Trophoblast cell (in vitro differentiated cells and primary cell): ENCODE results near the gene GPR137B.

Experiments used
- DNase-seq, 2 donors: peaks; one replicate each; pipeline ENCODE4 v3.0.0-alpha.2; 2016
- H2AFZ ChIP-seq: 2 replicates; pipeline ENCODE4 v1.6.1; 2013; ENCODE audit warnings: low read length, moderate library complexity, mild to moderate bottlenecking; ENCODE audit not compliant: insufficient read depth, poor library complexity
- H2AK5ac ChIP-seq: 2 replicates; pipeline ENCODE4 v1.6.1; 2013; ENCODE audit warnings: mild to moderate bottlenecking, low read length
- H2BK120ac ChIP-seq: 2 replicates; pipeline ENCODE4 v1.6.1; 2013; ENCODE audit warnings: low read length, mild to moderate bottlenecking, moderate library complexity; ENCODE audit not compliant: insufficient read depth, poor library complexity
- H2BK12ac ChIP-seq: 2 replicates; pipeline ENCODE4 v1.6.1; 2013; ENCODE audit warnings: mild to moderate bottlenecking, low read length, moderate library complexity
- H2BK5ac ChIP-seq: 2 replicates; pipeline ENCODE4 v1.6.1; 2013; ENCODE audit warnings: low read length, low read depth, moderate library complexity, mild to moderate bottlenecking; ENCODE audit not compliant: poor library complexity
- H3K14ac ChIP-seq: 2 replicates; pipeline ENCODE4 v1.6.1; 2013; ENCODE audit warnings: mild to moderate bottlenecking, low read length
- H3K18ac ChIP-seq: 2 replicates; pipeline ENCODE4 v1.6.1; 2013; ENCODE audit warnings: mild to moderate bottlenecking, low read length
- H3K23ac ChIP-seq: 2 replicates; pipeline ENCODE4 v1.6.1; 2013; ENCODE audit warnings: low read length
- H3K27ac ChIP-seq: 2 replicates; pipeline ENCODE4 v1.5.1; 2013; ENCODE audit warnings: low read depth, mild to moderate bottlenecking, inconsistent platforms, low read length, moderate library complexity
- H3K27me3 ChIP-seq: 2 replicates; pipeline ENCODE4 v1.6.1; 2013; ENCODE audit warnings: inconsistent platforms, mild to moderate bottlenecking, low read length, moderate library complexity; ENCODE audit not compliant: insufficient read depth
- H3K36me3 ChIP-seq, 2 experiments: 1 replicate in 1 of 2; 2 replicates in 1 of 2; pipeline ENCODE4 v1.6.1; 2013; ENCODE audit warnings: low read length in 2 of 2, mild to moderate bottlenecking in 2 of 2, moderate library complexity in 1 of 2; ENCODE audit not compliant: insufficient read depth in 2 of 2, control insufficient read depth in 1 of 2
- H3K4ac ChIP-seq: 2 replicates; pipeline ENCODE4 v1.6.1; 2013; ENCODE audit warnings: low read depth, mild to moderate bottlenecking, low read length, moderate library complexity
- H3K4me1 ChIP-seq, 2 experiments: 1 replicate in 1 of 2; 2 replicates in 1 of 2; pipeline ENCODE4 v1.6.1; 2013; ENCODE audit warnings: low read length in 2 of 2, mild to moderate bottlenecking in 2 of 2, moderate library complexity in 1 of 2; ENCODE audit not compliant: insufficient read depth in 2 of 2, control insufficient read depth in 1 of 2
- H3K4me2 ChIP-seq: 2 replicates; pipeline ENCODE4 v1.6.1; 2013; ENCODE audit warnings: inconsistent platforms, mild to moderate bottlenecking, low read length, moderate library complexity
- H3K4me3 ChIP-seq: 2 replicates; pipeline ENCODE4 v1.5.1; 2013; ENCODE audit warnings: mild to moderate bottlenecking, low read depth, low read length, inconsistent platforms
- H3K79me1 ChIP-seq: one replicate; pipeline ENCODE4 v1.6.1; 2013; ENCODE audit warnings: low read length
- H3K79me2 ChIP-seq: 2 replicates; pipeline ENCODE4 v1.6.1; 2013; ENCODE audit warnings: low read length, mild to moderate bottlenecking; ENCODE audit not compliant: control insufficient read depth, insufficient read depth, poor library complexity
- H3K9ac ChIP-seq: 2 replicates; pipeline ENCODE4 v1.6.1; 2013; ENCODE audit warnings: mild to moderate bottlenecking, low read length
- H3K9me3 ChIP-seq: 2 replicates; pipeline ENCODE4 v1.6.1; 2013; ENCODE audit warnings: low read depth, mild to moderate bottlenecking, control low read depth, inconsistent platforms, low read length; ENCODE audit not compliant: insufficient read depth
- H4K12ac ChIP-seq: 2 replicates; pipeline ENCODE4 v1.6.1; 2013; ENCODE audit warnings: low read depth, mild to moderate bottlenecking, low read length, moderate library complexity
- H4K8ac ChIP-seq: 2 replicates; pipeline ENCODE4 v1.6.1; 2013; ENCODE audit warnings: low read depth, mild to moderate bottlenecking, low read length, moderate library complexity
- H4K91ac ChIP-seq: one replicate; pipeline ENCODE4 v1.6.1; 2013; ENCODE audit warnings: low read depth, mild to moderate bottlenecking, low read length, moderate library complexity
- WGBS: extraction: QIAGEN DNeasy Blood & Tissue Kit; methylation state at CpG from one replicate; pipeline ENCODE4 v1.1.7; 2013; ENCODE audit warnings: missing lambda C conversion rate; ENCODE audit not compliant: insufficient read length, insufficient coverage; ENCODE audit errors: extremely low coverage; 5-methylcytosine and 5-hydroxymethylcytosine counted together

Gene GPR137B

GRCh38 chr1:236165238-236165981 is 23.1 kb downstream of the GPR137B start:
- WGBS = no CpG with 5 or more reads among the region's 10 CpGs
- no peaks in the 10 kb centered on the region for H3K79me2 ChIP-seq
- DNase-seq = no peak

GRCh38 chr1:236166041-236166440 is 23.7 kb downstream of the GPR137B start:
- Histone ChIP-seq H3K27me3 (no peaks in the 10 kb centered on the region), H2BK12ac (no peak overlapping the region), H2BK5ac (no peak overlapping the region), H4K8ac (no peak overlapping the region), H3K36me3 (peaks cover 0 to 2% of the 10 kb centered on the region in 2 experiments), H3K27ac (no peak overlapping the region), H2AFZ (no peak overlapping the region), H3K4ac (no peak overlapping the region), H3K14ac (no peak overlapping the region), H3K9ac (no peak overlapping the region), H3K18ac (no peak overlapping the region), H3K23ac (no peak overlapping the region), H4K12ac (no peak overlapping the region), H3K79me1 (no peaks in the 10 kb centered on the region), H3K79me2 (no peaks in the 10 kb centered on the region), H4K91ac (no peak overlapping the region), H3K4me2 (no peak overlapping the region), H3K9me3 (peaks cover 8% of the 10 kb centered on the region), H2AK5ac (no peak overlapping the region), H2BK120ac (no peak overlapping the region), H3K4me3 (no peak overlapping the region), H3K4me1 (no peaks in the 10 kb centered on the region)
- DNase-seq = no peak
- WGBS = no CpG with 5 or more reads among the region's 6 CpGs

More at GRCh38 chr1:236165238-236165981, 23.1 kb downstream of the GPR137B start:
- no peak overlapping the region for H2AK5ac ChIP-seq
- no peak overlapping the region for H3K18ac ChIP-seq
- H3K27me3 ChIP-seq = no peaks in the 10 kb centered on the region
- H2BK5ac ChIP-seq = no peak overlapping the region
- no peak overlapping the region for H4K91ac ChIP-seq
- no peak overlapping the region for H2BK12ac ChIP-seq
- no peak overlapping the region for H3K23ac ChIP-seq
- no peak overlapping the region for H3K4me2 ChIP-seq
- no peak overlapping the region for H3K9ac ChIP-seq
- H3K9me3 ChIP-seq = peaks cover 10% of the 10 kb centered on the region
- H4K12ac ChIP-seq = no peak overlapping the region
- no peak overlapping the region for H2AFZ ChIP-seq
- H3K14ac ChIP-seq = no peak overlapping the region
- H4K8ac ChIP-seq = no peak overlapping the region
- no peak overlapping the region for H3K4ac ChIP-seq
- no peaks in the 10 kb centered on the region for H3K4me1 ChIP-seq
- no peak overlapping the region for H3K27ac ChIP-seq
- H2BK120ac ChIP-seq = no peak overlapping the region
- peaks cover 0 to 2% of the 10 kb centered on the region in 2 experiments for H3K36me3 ChIP-seq
- no peaks in the 10 kb centered on the region for H3K79me1 ChIP-seq
- H3K4me3 ChIP-seq = no peak overlapping the region

- Histone ChIP-seq H3K79me1 (no peaks in the 10 kb centered on the region), H3K27ac (no peak overlapping the region), H3K23ac (no peak overlapping the region), H3K9me3 (peaks cover 4% of the 10 kb centered on the region), H3K4me1 (no peaks in the 10 kb centered on the region), H3K4me3 (no peak overlapping the region), H4K91ac (no peak overlapping the region), H3K18ac (no peak overlapping the region), H2AFZ (no peak overlapping the region), H2BK5ac (no peak overlapping the region), H3K4ac (no peak overlapping the region), H2BK120ac (no peak overlapping the region), H2BK12ac (no peak overlapping the region), H4K8ac (no peak overlapping the region), H2AK5ac (no peak overlapping the region), H3K79me2 (no peaks in the 10 kb centered on the region), H3K9ac (no peak overlapping the region), H3K36me3 (no peaks in the 10 kb centered on the region), H4K12ac (no peak overlapping the region), H3K27me3 (no peaks in the 10 kb centered on the region), H3K14ac (no peak overlapping the region), H3K4me2 (no peak overlapping the region)
- no CpG with 5 or more reads among the region's 7 CpGs for WGBS
- no peak for DNase-seq
These were observed 24.8 kb downstream of the GPR137B start for GRCh38 chr1:236167154-236167553.

GRCh38 chr1:236167578-236167977 is 25.2 kb downstream of the GPR137B start:
- H3K9ac ChIP-seq = no peak overlapping the region
- H3K4me2 ChIP-seq = no peak overlapping the region
- H2AFZ ChIP-seq = no peak overlapping the region
- no peak overlapping the region for H3K27ac ChIP-seq
- H4K8ac ChIP-seq = no peak overlapping the region
- no peak overlapping the region for H2BK12ac ChIP-seq
- H3K79me2 ChIP-seq = no peaks in the 10 kb centered on the region
- H2BK5ac ChIP-seq = no peak overlapping the region
- H3K23ac ChIP-seq = no peak overlapping the region
- H3K36me3 ChIP-seq = no peaks in the 10 kb centered on the region
- H3K9me3 ChIP-seq = peaks cover 1% of the 10 kb centered on the region
- H4K91ac ChIP-seq = no peak overlapping the region
- H3K27me3 ChIP-seq = no peaks in the 10 kb centered on the region
- H2BK120ac ChIP-seq = no peak overlapping the region
- no peak overlapping the region for H3K4me3 ChIP-seq
- H4K12ac ChIP-seq = no peak overlapping the region
- no peak overlapping the region for H3K4ac ChIP-seq
- no peaks in the 10 kb centered on the region for H3K79me1 ChIP-seq
- no CpG with 5 or more reads among the region's 4 CpGs for WGBS
- no peak overlapping the region for H3K18ac ChIP-seq
- H3K4me1 ChIP-seq = no peaks in the 10 kb centered on the region
- no peak overlapping the region for H3K14ac ChIP-seq
- no peak for DNase-seq
- no peak overlapping the region for H2AK5ac ChIP-seq
